ENCODE data around the gene TSHZ3.

DNA sequence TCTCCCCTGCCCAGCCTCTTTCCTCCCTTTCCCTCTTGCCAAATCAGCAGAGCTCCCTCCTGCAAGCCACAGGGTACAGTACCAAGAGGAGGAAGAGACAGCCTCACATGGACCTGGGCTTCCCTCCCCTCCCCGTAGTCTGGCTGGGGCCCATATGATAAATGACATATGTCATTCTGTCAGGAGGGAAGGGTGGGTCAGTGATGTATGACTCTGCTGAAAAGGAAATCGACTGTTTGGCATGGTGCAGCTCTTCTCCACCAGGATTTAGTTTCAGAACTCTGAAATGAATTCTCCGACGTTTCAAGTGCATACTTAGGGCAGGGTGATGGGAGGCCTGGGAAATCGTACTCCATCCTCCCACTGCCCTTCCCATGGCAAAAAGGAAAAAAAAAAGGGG lies 9.8 kb downstream of the TSHZ3 start:
- TF ChIP-seq EZH2phosphoT487 (IDR thresholded peaks at IDR 0.05; ENCODE audit: borderline replicate concordance), result no peak
- TF ChIP-seq, protein P1, sequence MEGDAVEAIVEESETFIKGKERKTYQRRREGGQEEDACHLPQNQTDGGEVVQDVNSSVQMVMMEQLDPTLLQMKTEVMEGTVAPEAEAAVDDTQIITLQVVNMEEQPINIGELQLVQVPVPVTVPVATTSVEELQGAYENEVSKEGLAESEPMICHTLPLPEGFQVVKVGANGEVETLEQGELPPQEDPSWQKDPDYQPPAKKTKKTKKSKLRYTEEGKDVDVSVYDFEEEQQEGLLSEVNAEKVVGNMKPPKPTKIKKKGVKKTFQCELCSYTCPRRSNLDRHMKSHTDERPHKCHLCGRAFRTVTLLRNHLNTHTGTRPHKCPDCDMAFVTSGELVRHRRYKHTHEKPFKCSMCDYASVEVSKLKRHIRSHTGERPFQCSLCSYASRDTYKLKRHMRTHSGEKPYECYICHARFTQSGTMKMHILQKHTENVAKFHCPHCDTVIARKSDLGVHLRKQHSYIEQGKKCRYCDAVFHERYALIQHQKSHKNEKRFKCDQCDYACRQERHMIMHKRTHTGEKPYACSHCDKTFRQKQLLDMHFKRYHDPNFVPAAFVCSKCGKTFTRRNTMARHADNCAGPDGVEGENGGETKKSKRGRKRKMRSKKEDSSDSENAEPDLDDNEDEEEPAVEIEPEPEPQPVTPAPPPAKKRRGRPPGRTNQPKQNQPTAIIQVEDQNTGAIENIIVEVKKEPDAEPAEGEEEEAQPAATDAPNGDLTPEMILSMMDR (conservative IDR thresholded peaks at IDR 0.05; ENCODE audit: low read length), result no peak

Measured in Loucy (cell line).